GM12865 (cell line): ENCODE measurements around the gene PARD6G.
A peak's percentile ranks its signal among the peaks of the same experiment; 100 is the strongest.
"Not testable (repeated sequence)": the region's sequence is repeated elsewhere in the genome, so short reads cannot be mapped to it uniquely, and the experiment has no call there.

Experiments
- DNase-seq: peaks from one replicate; pipeline ENCODE4 v3.0.0; 2010; ENCODE audit warnings: low read depth
- H3K4me3 ChIP-seq: 2 replicates; pipeline ENCODE4 v1.5.1; 2011; ENCODE audit warnings: mild to moderate bottlenecking, low read depth, low read length, control low read depth
- CTCF ChIP-seq: IDR thresholded peaks from 2 replicates; pipeline ENCODE4 v1.5.1; 2011; ENCODE audit warnings: low read length, control low read depth, low read depth, inconsistent platforms; ENCODE audit not compliant: insufficient read depth; ENCODE audit errors: missing control alignments

PARD6G gene

GRCh38 chr18:80227472-80227871 lies 19.8 kb downstream of the PARD6G start:
- no peak overlapping the region for H3K4me3 ChIP-seq
- no peak for DNase-seq
- TF ChIP-seq CTCF = no peak

GRCh38 chr18:80225685-80226084 lies 21.6 kb downstream of the PARD6G start:
- no peak for TF ChIP-seq CTCF
- H3K4me3 ChIP-seq = no peak overlapping the region

GRCh38 chr18:80223581-80224148 lies 23.6 kb downstream of the PARD6G start:
- no peak for DNase-seq
- no peak overlapping the region for H3K4me3 ChIP-seq
- TF ChIP-seq CTCF = no peak

More at GRCh38 chr18:80225685-80226084, 21.6 kb downstream of the PARD6G start:
- no peak for DNase-seq

GRCh38 chr18:80219488-80219887 lies 27.8 kb downstream of the PARD6G start:
- not testable (repeated sequence) for DNase-seq, H3K4me3 ChIP-seq

- no peak for TF ChIP-seq CTCF
- no peak for DNase-seq
- H3K4me3 ChIP-seq = no peak overlapping the region
Observed at GRCh38 chr18:80218341-80219227, 28.7 kb downstream of the PARD6G start.

- TF ChIP-seq CTCF = no peak
- DNase-seq = peak; percentile 42
- H3K4me3 ChIP-seq = no peak overlapping the region
Observed at GRCh38 chr18:80213182-80213581, 34.1 kb downstream of the PARD6G start.

- peak; percentile 45 for DNase-seq
- no peak for TF ChIP-seq CTCF
- no peak overlapping the region for H3K4me3 ChIP-seq
Observed at GRCh38 chr18:80210312-80211083, 36.8 kb downstream of the PARD6G start.
